Stimulated activated naive CD8-positive, alpha-beta T cell treated with anti-CD3 and anti-CD28 coated beads, Interleukin-15, amount 100 ng/mL, for 72 hours (primary cell): ENCODE measurements around the gene CADPS2.

ENCODE experiments used
- ATAC-seq: fragments of 150-1000 bp; cut with Tn5 transposase; 2 replicates; pipeline ENCODE4 v1.10.0; 2021; ENCODE audit warnings: mild to moderate bottlenecking, moderate library complexity
- DNase-seq, 2 donors: peaks; one replicate each; pipeline ENCODE4 v3.0.0; 2021 to 2022
- H3K27ac Mint-ChIP-seq, 2 donors: one replicate each; pipeline ENCODE4 v1.8.0; 2022; ENCODE audit warnings: mild to moderate bottlenecking in 2 of 2, mixed read lengths in 2 of 2, moderate library complexity in 2 of 2
- H3K27me3 Mint-ChIP-seq: one replicate; pipeline ENCODE4 v1.8.0; 2022; ENCODE audit warnings: mixed read lengths
- H3K4me1 Mint-ChIP-seq: one replicate; pipeline ENCODE4 v1.8.0; 2022; ENCODE audit warnings: mild to moderate bottlenecking, mixed read lengths
- H3K4me3 Mint-ChIP-seq, 2 donors: one replicate each; pipeline ENCODE4 v1.8.0; 2022; ENCODE audit warnings: mild to moderate bottlenecking in 2 of 2, mixed read lengths in 2 of 2, moderate library complexity in 1 of 2
- H3K9me3 Mint-ChIP-seq, 2 donors: one replicate each; pipeline ENCODE4 v1.8.0; 2022; ENCODE audit warnings: mixed read lengths in 2 of 2

CADPS2 gene

DNA sequence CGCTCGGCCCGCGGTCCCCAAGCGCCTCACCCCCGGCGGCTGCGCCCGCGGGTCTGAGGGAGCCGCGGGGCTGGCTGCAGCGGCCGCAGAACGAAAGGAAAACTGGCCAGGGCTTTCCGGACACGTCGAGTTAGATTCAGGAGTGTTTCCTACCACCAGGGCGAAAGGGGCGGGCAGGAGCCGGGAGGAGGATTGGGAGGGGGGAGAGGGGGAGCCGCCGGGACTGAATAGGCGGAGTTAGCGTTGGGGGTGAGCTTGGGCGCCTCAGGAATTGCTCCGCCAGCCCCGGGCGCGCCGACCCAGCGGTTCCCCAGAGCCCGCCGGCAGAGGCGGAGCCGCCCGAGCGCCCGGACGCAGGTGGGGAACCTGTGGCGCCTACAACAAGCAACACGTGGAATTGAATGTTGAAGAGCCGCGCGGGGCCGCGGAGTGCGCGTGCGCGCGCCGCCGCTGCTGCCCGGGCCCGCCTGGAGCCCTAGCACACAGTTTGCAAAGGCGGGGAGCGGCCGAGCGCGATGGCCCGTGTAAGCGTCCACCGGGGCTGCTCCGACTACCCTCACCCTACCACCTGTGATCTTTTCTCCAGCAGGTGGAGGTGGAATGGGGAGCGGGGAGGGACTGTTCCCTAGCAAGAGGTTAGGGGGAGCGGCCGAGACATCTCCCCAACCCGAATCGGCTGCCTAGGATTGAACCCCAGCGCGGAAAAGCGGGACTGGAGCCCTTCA is at the start of gene CADPS2:
Gene CADPS2, minus strand, starts transcription at position 104 of the 725 bp plus-strand sequence. CDS start 123 bp downstream, outside the sequence.
- Mint-ChIP-seq H3K9me3 (no peaks in the 10 kb centered on the region), H3K27ac (no peak within 1 kb of the TSS), H3K27me3 (peaks cover 62% of the 10 kb centered on the region), H3K4me3 (peak within 1 kb of the TSS; percentile 66 to 69), H3K4me1 (peaks cover 7% of the 10 kb centered on the region)
- ATAC-seq = peak; percentile 72
- peak; percentile 10 to 15 for DNase-seq

DNA sequence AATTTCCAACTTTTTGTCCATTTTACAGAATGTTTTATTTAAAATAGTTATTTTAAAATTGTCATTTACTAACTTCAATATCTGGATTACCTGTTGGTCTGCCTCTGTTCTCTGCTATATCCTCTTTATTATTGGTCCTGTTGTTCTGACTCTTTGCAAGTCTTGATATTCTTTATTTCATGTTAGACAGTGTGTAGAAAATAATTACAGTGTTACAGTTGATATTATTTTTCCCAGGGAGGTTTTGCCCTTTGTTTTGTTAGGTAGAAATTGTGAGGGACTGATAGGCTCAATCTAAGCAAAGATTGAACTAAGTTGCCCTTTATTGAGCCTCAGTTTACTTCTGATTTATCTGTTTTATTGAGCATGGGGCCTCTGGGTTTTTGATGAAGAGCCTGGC is 49.4 kb upstream of the CADPS2 start:
- H3K27me3 Mint-ChIP-seq = no peaks in the 10 kb centered on the region
- no peak for DNase-seq
- H3K4me1 Mint-ChIP-seq = no peaks in the 10 kb centered on the region
- no peak overlapping the region for H3K27ac Mint-ChIP-seq
- H3K4me3 Mint-ChIP-seq = no peak overlapping the region
- no peak for ATAC-seq
- H3K9me3 Mint-ChIP-seq = peaks cover under 1 to 9% of the 10 kb centered on the region in 2 donors

DNA sequence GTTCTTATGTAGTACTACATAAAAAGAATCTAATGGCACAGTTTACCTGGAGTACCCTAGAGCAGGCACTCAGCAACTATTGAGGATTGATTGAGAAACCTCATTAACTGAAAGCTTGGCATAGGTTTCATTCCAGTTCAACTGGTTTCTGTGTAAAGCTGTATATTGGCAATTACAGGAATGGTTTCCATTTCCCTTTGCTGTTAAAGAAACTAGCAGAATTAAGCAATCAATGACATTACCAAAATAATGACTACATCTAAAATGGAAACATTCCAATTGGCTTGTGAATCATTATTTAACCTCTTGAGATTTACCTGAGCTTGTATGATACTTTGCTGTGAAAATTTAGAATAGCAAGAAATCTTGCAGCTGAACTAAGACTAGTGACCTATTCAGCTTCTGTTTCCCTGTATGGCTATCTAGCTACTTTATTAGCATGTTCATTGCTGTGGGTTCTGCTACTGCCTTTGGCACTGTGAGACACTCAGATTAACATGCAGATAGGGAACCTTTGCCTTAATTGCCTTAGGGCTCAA is 33.5 kb upstream of the CADPS2 start:
- no peaks in the 10 kb centered on the region for H3K4me1 Mint-ChIP-seq
- no peak overlapping the region for H3K27ac Mint-ChIP-seq
- H3K4me3 Mint-ChIP-seq = no peak overlapping the region
- H3K9me3 Mint-ChIP-seq = peaks cover 0 to 3% of the 10 kb centered on the region in 2 donors
- no peak for ATAC-seq
- DNase-seq = no peak
- no peaks in the 10 kb centered on the region for H3K27me3 Mint-ChIP-seq

DNA sequence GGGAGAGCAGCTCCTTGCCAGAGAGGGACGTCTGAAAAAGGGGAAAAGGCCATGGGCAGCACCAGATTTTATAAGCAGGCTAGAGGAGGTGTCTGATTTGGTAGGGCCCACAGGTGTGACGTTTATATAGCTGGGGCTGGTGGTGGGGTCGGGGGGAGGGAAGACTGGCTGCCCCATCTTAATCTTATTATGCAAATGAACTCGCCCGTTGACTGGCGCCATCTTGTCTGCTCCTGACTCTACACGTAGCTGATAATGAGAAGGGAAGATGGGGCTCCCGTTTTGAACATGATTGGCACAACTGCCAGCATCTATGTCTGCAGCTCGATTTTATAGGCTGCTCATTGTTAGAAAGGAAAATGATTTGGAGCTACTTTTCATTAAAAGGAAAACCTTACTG is 28.6 kb upstream of the CADPS2 start:
- DNase-seq = no peak
- H3K27me3 Mint-ChIP-seq = no peaks in the 10 kb centered on the region
- no peak for ATAC-seq
- no peak overlapping the region for H3K27ac Mint-ChIP-seq
- H3K4me1 Mint-ChIP-seq = no peaks in the 10 kb centered on the region
- H3K4me3 Mint-ChIP-seq = no peak overlapping the region
- H3K9me3 Mint-ChIP-seq = peaks cover 0 to 8% of the 10 kb centered on the region in 2 donors

DNA sequence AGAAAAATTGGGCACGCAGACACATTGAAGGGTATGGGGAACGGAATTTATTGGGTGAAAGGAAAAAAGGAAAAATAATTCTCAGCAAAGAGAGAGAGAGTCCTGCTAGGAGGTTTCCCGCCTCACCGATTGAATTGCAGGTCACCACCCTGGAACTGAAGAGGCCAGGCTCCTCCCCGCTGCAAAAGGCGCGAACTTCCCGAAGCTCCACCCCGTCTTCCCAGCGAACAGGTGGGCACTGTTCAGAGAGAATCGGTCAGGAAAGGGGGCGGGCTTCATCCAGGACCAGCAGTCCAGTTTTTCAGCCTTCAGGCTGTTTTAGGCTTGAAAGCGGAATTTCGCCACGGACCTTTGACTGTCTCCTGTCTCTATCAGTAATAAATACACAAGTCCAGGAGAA is 27.3 kb upstream of the CADPS2 start:
- no peak for ATAC-seq

DNA sequence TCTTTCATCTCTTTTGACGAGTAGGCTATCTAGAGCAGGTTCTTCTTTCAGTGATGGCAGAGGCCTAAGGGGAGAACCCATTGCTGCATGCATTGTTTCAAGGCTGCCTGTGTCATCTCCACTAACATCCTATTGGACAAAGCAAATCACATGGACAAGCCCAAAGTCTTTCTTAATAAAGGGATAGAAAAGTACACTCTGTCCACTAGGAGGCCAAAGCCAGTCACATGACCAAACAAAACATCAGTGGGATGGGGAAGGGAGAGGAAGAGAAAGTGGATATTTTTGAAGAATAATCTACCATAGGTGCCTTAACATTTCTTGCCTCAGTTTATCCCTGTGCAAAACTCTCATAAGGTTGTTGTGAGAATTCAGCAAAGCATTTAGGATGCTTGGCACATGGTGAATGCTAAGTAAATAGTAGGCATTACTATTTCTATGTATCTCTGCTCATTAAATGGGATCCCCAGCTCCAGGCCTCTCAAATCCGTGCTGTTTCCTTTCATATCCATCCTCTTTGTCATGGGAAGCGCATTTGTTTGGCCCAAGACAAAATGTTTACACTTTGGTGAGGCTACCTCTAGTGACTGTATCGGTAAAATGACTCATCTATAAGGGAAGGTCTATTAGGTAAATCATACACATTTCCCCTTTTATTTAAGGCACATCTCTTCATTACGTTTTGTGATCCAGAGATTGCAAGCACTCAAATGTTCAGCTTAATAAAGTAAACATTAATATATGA is 16.7 kb upstream of the CADPS2 start:
- no peaks in the 10 kb centered on the region for H3K27me3 Mint-ChIP-seq
- ATAC-seq = no peak
- H3K27ac Mint-ChIP-seq = no peak overlapping the region
- no peak overlapping the region for H3K4me3 Mint-ChIP-seq
- no peaks in the 10 kb centered on the region for H3K4me1 Mint-ChIP-seq
- DNase-seq = no peak
- no peaks in the 10 kb centered on the region for H3K9me3 Mint-ChIP-seq

More for the DNA sequence above, 27.3 kb upstream of the CADPS2 start:
- no peak overlapping the region for H3K4me3 Mint-ChIP-seq
- H3K4me1 Mint-ChIP-seq = no peaks in the 10 kb centered on the region
- no peaks in the 10 kb centered on the region for H3K27me3 Mint-ChIP-seq
- peaks cover 0 to 8% of the 10 kb centered on the region in 2 donors for H3K9me3 Mint-ChIP-seq
- no peak for DNase-seq
- H3K27ac Mint-ChIP-seq = no peak overlapping the region

DNA sequence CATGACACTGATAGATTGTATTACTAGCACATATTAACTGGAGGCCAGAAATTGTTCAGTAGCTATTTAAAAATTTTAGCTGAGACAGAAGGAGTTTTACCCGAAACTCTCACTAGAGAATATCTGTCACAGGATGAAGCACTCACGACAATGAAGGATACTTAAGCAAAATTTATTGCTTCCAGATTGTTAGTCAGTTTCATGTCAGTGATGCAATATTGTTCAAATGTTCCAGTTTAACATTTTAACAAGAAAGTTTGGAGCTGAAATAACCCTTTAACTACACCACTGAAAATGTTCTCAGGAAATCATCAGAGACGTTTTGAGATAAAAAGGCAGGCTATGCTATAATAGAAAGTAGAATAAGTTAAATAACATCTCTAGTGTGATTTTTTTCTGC is 15.0 kb upstream of the CADPS2 start:
- no peaks in the 10 kb centered on the region for H3K9me3 Mint-ChIP-seq
- H3K27me3 Mint-ChIP-seq = no peaks in the 10 kb centered on the region
- H3K4me3 Mint-ChIP-seq = no peak overlapping the region
- no peak for ATAC-seq
- DNase-seq = no peak
- H3K4me1 Mint-ChIP-seq = no peaks in the 10 kb centered on the region
- H3K27ac Mint-ChIP-seq = no peak overlapping the region

DNA sequence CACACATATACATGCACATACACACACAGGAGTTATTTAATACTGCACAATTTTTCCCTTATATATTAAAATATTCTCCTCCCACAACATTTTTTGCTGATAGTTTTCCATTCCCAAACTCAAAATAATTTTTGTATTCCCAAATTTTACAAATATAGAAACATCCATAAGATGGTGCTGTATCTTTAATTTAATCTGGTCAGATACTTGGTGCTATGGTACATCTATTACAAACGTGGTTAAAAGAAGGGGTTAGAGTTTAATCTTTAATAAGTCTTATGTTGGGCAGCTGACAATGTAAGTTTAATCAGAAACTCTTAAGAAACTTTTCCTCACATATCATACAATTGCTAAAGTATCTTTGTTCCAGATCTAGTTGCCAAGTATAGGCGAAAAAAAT is 10.2 kb upstream of the CADPS2 start:
- no peak overlapping the region for H3K27ac Mint-ChIP-seq
- no peak overlapping the region for H3K4me3 Mint-ChIP-seq
- H3K9me3 Mint-ChIP-seq = no peaks in the 10 kb centered on the region
- H3K4me1 Mint-ChIP-seq = no peaks in the 10 kb centered on the region
- no peak for ATAC-seq
- no peak for DNase-seq
- H3K27me3 Mint-ChIP-seq = no peaks in the 10 kb centered on the region

DNA sequence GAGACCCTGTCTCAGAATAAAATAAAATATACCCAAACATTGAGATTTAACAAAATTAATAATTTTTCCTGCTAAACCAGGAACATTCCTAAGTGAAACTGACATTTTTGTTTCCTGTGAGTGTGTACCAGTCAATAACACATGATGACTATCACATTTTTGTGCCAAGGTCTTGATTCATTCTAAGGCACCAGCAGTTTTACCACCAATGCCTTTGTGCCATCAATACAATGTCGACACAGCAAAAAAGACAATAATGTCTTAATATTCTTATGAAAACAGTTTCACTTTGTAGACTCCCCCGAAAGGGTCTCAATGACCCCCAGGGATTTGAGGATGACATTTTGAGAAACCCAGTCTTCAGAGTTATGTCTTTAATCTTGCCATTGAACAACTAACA is 7.2 kb upstream of the CADPS2 start:
- H3K27me3 Mint-ChIP-seq = peaks cover 13% of the 10 kb centered on the region
- H3K9me3 Mint-ChIP-seq = no peaks in the 10 kb centered on the region
- H3K4me3 Mint-ChIP-seq = no peak overlapping the region
- no peaks in the 10 kb centered on the region for H3K4me1 Mint-ChIP-seq
- H3K27ac Mint-ChIP-seq = no peak overlapping the region
- ATAC-seq (no peak), DNase-seq (no peak)

DNA sequence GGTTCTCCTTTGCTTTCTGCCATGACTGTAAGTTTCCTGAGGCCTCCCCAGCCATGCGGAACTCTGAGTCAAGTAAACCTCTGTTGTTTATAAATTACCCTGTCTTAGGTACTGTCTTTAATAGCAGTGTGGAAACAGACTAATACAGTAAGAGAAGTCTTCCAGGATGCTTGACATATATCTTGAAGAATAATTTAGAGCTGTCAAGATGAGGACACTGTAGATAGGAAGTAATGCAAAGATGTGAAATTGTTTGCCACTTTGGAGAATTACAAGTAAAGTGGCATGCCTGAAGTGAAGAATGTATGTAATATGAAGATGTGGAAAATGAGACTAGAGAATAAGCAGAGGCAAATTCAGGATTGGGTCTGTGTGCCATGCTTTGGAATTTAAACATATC is 2.9 kb upstream of the CADPS2 start:
- peaks cover 45% of the 10 kb centered on the region for H3K27me3 Mint-ChIP-seq
- ATAC-seq = no peak
- H3K4me3 Mint-ChIP-seq = no peak overlapping the region

DNA sequence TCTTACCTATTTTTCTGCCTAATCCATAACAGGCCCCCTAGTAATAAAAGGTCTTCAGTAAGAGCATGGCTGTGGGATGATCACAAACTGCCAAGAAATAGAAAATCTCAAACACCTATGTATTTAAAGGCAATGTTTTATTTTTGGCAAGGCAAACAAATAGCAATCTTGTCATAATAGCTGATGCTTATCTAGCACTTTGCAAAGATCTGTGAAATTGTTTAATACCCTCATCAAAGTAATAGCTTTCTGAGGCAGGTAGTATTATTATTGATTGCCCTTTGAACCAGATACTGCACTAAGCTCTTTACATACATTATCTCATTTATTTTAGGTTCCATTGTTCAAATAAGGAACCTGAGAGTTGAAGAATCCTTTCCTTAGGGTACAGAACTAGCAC is 1.6 kb upstream of the CADPS2 start:
- peaks cover 7% of the 10 kb centered on the region for H3K4me1 Mint-ChIP-seq
- ATAC-seq (no peak), DNase-seq (no peak)
- peaks cover 57% of the 10 kb centered on the region for H3K27me3 Mint-ChIP-seq
- no peak overlapping the region for H3K27ac Mint-ChIP-seq
- no peaks in the 10 kb centered on the region for H3K9me3 Mint-ChIP-seq
- no peak overlapping the region for H3K4me3 Mint-ChIP-seq

More for the DNA sequence above, 2.9 kb upstream of the CADPS2 start:
- no peak for DNase-seq
- Mint-ChIP-seq H3K9me3 (no peaks in the 10 kb centered on the region), H3K4me1 (peaks cover 7% of the 10 kb centered on the region), H3K27ac (no peak overlapping the region)

DNA sequence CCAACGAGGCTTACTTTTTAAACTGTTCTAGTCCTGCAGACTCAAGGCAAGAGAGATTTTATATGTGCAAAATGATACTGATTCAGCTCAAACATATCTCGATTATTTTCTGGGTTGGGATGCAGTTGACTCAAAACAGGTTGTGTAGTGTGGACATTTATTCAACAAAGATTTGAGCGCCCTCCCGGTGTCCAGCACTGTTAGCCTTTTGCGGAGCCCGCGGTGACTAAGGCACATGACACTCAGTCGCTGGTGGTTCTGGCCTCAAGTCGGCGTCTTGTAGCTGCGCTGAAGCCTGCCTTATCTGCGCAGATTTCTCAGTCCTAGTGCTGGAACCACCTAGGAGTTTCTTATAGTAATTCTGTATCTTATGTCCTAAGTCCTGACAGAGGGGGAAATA is 938 bp upstream of the CADPS2 start:
- no peak for DNase-seq
- H3K4me1 Mint-ChIP-seq = peaks cover 7% of the 10 kb centered on the region
- peak overlapping the region; percentile 57 to 66 for H3K4me3 Mint-ChIP-seq
- ATAC-seq = no peak
- no peaks in the 10 kb centered on the region for H3K9me3 Mint-ChIP-seq
- H3K27me3 Mint-ChIP-seq = peaks cover 62% of the 10 kb centered on the region
- no peak overlapping the region for H3K27ac Mint-ChIP-seq

DNA sequence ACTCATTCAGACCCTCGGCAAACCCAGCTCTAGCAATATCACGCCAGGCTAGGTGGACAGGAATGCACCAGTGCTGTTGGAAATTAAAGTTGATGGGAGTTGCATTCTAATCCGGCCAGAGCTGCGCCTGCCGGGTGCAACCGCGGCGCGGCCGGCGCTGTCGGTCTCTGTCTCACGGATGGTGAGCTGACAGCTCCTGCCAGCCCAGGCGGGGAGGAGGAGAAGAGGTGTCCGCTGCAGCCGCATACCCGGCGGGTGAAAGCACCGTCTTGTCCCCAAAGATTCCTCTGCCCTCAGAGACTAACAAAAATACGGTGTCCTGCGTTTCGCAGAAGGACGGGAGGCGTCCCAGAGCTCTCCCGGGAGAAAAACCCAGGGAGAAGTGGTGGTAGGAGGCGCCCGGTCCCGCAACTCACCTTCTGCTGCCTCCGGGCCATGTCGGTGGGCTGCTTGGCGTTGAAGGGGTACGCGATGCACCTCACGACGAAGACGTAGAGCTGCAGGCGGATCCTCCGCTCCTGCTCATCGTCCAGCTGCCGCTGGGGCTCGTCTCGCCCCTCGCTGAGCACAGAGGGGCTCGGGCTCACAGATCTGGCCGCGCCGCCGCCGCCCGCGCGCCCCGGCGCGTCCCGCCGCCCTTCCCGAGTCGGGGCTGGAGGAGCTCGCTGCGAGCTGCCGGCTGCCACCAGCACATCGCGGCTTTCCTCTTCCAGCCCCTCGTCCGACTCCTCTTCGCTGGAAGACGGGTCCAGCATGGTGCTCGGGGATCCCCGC is 490 bp downstream of the CADPS2 start:
- DNase-seq (peak in 1 of 2 donors; percentile 17), ATAC-seq (peak; percentile 49)
- Mint-ChIP-seq H3K4me1 (peaks cover 7% of the 10 kb centered on the region), H3K27me3 (peaks cover 62% of the 10 kb centered on the region), H3K4me3 (peak overlapping the region; percentile 66 to 69), H3K27ac (no peak overlapping the region), H3K9me3 (no peaks in the 10 kb centered on the region)

DNA sequence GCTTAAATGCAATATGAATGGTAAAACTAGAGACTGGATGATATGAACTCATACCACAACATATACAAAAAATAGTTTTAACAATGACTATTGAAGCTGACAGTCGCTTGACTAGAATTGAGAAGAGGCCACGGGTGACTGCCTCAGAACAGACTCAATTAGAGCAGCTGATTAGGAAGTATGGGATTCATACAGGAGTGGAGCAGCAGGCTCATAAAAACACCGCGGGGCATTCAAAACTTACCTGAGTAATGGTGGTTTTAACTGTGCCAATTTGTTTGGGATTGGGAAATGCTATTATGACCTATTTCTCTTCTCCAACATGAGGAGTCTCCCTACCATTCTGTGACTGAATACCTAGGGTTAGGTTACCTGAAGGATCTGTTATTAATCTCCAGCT is 2.1 kb downstream of the CADPS2 start:
- peaks cover 7% of the 10 kb centered on the region for H3K4me1 Mint-ChIP-seq
- H3K27ac Mint-ChIP-seq = no peak overlapping the region
- no peaks in the 10 kb centered on the region for H3K9me3 Mint-ChIP-seq
- H3K27me3 Mint-ChIP-seq = peaks cover 56% of the 10 kb centered on the region
- no peak for ATAC-seq
- H3K4me3 Mint-ChIP-seq = no peak overlapping the region
- DNase-seq = no peak

DNA sequence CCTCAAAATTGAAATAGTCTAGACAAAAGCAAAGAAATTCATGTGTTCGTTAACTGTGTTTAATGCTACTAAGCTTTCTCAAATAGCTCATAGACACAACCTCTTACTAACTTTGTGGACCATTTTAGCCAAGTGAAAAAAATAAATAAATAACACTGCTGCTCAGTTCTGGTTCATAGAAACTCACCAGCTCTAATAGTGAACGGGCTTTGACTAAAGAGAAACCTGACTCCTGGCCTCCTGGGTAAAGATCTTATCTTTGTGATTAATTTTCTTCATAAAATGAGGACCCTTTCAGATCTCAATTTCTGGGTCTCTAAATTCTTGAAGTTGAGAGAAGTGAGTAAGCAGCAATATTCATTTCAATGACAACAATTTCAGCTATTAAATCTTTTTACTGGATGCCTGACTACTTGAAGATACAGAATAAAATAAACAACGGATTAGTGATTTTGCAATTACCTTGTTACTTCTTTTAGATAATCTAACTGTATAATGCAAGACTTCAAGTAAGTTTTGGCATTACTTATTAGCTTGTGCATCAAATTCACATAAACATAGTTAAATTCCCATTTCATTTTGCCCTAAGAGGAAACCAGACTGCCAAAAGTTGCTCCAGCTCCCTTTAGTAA is 3.1 kb downstream of the CADPS2 start:
- Mint-ChIP-seq H3K4me3 (no peak overlapping the region), H3K27ac (no peak overlapping the region), H3K4me1 (peaks cover 7% of the 10 kb centered on the region), H3K27me3 (peaks cover 49% of the 10 kb centered on the region), H3K9me3 (no peaks in the 10 kb centered on the region)
- ATAC-seq (no peak), DNase-seq (no peak)
